GM18505 (cell line): ENCODE measurements around the gene BRSK2.

Experiments used
- ATAC-seq: cut with Tn5 transposase; IDR thresholded peaks from one replicate; pipeline ENCODE4 v1.9.1; 2021; ENCODE audit not compliant: unreplicated experiment
- POLR2A ChIP-seq: IDR thresholded peaks from 4 replicates; pipeline ENCODE4 v1.6.1; 2011; ENCODE audit warnings: borderline replicate concordance; ENCODE audit not compliant: insufficient read depth, insufficient read length; ENCODE audit errors: extremely low read depth

BRSK2 gene

DNA sequence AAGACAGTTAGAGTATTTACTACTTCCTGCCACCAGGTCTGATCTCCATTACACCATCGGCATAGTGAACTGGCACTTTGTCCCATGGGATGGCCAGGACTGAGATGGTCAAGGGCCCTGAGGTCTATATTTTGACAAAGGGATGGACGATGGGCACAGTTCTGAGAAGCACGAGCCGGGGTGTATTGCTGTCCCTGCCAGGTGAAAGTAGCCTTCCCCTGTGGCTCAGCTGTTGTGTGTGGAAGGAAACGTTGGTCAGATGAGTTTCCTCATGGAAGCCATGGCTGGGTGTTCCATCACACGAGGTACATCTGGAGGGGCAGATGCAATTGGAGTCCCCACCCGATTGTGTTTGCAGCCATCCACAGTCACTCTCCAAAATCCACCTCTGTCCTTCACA is 27.9 kb upstream of the BRSK2 start:
- no peak for TF ChIP-seq POLR2A
- ATAC-seq: no peak

DNA sequence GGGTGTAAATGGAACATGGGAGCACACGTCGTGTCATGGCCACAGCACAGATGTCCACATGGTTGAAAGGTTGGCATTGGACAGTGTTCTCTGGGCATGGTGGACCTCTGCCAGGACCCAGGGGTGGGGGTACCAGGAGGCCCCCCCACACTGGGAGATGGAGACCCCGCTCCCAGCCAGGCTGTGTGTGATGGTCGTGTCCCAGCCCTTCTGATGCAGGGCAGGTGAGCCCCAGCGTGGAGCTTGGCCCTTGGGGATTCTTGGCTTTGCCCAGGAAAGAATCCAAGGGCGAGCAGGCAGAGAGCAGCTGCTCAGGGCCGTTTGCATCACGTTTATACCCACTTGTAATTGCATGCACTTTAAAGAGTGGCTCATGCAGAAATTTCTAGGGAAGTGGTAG is 22.0 kb upstream of the BRSK2 start:
- TF ChIP-seq POLR2A: no peak
- no peak for ATAC-seq

DNA sequence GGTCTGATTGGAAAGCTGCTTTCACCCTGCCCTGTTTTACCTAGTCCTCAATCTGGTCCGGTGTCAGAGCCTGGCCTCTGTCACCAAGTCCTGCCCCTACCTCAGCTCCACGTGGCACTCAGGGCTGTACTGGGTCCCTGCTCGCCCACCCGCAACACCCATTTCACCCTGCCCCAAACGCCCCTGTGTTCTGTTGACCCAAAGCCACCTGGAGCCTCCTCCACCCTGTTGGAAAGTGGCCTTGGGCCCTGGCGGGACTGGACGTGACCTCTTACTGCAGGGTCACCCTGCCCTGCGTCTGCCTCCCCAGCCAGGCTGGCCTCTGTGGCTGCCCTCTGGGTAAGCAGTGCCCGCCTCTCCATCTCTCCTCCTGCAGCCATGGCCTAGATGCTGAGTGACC is 21.5 kb upstream of the BRSK2 start:
- no peak for TF ChIP-seq POLR2A

DNA sequence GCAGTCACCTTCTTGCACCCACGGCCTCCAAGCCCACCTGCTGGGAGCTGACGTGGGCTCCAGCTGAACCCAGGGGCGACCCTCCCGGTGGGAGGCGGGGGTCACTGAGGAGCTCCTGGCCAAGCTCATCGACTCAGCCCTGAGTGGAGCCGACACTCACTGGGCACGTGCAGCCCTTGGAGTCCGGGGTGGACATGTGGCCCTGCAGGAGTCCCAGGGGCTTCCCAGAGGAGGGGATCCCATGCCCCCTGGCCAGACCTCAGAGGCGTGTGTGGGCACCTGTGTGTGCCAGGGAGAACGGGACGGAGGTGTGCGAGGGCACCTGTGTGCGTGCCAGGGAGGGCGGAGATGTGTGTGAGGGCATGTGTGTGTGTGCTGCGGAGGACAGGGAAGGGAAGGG is 20.8 kb upstream of the BRSK2 start:
- ATAC-seq: no peak
- TF ChIP-seq POLR2A: no peak

More for the DNA sequence above, 21.5 kb upstream of the BRSK2 start:
- ATAC-seq: no peak

DNA sequence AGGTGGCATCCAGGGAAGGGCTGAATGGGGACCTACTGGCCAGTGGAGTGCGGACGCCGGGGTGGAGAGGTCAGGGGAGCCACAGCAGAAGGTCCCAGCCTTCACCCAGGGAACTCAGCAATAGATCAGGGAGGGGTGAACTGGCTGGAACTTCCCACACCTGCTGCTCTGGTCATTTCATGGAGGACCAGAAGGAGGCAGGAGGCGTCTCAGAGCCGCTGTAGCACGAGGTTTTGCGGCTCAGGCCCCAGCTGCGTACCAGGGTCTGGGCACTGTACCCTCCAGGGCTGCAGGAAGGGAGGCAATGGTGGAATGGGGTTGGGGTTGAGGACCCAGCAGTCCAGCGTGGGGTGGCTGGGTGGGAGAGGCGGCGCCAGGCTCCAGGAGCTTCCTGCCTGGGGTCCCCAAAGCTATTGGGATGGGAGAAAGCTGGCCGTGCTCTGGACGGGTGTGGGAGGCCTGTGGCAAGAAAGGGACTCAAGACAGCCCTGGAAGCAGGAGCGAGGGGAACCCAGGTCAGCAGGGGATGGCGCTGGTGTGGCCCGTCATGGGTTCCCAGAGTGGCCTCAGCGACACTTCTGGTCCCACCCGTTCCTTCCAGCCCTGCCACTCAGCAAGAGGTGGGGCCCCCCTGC is 20.2 kb upstream of the BRSK2 start:
- ATAC-seq: no peak
- no peak for TF ChIP-seq POLR2A

DNA sequence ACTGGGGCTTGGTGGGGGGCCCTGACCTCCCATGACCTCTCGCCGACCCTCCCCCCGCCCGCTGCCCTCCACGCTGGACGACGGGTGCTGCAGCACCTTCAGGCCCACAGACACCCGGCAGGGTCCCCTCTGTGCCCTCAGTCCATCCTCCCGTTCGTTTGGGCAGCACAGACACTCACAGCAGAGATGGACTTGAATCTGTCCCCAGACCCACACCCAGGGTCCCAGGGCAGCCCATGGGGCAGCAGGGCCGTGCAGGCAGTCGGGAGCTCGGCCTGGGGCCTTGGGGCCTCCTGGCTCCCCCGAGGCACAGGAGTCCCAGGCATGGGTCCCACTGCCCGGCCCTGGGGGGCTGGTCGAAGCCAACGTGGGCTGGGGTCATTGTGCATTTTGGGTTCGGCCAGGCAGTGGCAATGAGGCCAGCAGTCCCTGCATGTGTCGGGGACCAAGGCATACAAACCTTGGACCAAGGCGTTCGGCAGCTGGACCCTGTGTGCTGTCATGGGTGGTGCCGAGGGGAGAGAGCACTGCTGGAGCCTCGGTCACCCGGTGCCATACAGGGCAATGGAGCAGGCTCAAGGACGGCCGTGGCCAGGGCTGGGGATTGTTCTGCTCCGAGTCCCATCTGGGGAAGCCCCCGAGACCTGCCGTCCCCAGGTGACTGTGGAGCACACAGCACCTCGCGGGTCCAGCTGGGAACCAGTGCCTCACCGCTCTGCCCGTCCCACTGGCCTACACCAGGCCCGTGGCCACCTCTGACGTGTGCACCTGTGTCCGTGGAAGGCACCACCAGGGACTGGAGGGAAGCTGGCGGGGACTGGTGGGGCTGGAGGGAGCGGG is 19.3 kb upstream of the BRSK2 start:
- ATAC-seq: no peak

DNA sequence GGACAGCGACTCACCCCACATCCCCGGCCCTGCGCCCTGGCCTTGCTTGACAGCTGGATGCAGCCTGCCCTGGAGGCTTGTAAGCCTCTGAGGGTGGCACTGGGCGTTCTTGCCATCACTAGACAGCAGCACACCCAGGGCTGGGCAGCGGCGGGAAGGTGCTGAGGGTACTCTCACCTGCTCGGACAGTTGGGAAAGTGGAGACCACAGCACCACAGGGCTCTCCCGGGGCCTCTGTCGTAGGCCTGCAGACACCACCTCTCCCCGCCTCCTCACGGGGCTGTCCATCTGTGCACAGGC is 18.8 kb upstream of the BRSK2 start:
- no peak for TF ChIP-seq POLR2A
- ATAC-seq: no peak

More for the DNA sequence above, 19.3 kb upstream of the BRSK2 start:
- no peak for TF ChIP-seq POLR2A

DNA sequence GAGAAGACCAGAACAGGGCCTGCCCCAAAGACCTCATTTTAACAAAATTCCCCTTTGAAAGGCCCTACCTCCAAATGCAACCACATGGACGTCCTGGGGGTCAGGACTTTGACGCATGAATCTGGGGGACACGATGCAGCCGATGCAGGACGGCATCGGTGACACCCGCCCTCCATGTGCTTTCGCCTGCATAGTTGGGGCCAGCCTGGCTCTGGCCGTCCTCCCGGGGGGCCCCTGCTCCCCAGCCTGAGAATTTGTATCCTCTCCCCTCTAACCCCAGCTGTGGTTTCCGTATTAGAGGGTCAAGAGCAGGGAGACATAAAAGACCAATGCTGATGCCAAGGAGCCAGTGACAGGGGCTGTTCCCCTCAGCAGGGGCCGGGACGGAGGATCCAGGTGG is 18.4 kb upstream of the BRSK2 start:
- TF ChIP-seq POLR2A: no peak
- no peak for ATAC-seq

DNA sequence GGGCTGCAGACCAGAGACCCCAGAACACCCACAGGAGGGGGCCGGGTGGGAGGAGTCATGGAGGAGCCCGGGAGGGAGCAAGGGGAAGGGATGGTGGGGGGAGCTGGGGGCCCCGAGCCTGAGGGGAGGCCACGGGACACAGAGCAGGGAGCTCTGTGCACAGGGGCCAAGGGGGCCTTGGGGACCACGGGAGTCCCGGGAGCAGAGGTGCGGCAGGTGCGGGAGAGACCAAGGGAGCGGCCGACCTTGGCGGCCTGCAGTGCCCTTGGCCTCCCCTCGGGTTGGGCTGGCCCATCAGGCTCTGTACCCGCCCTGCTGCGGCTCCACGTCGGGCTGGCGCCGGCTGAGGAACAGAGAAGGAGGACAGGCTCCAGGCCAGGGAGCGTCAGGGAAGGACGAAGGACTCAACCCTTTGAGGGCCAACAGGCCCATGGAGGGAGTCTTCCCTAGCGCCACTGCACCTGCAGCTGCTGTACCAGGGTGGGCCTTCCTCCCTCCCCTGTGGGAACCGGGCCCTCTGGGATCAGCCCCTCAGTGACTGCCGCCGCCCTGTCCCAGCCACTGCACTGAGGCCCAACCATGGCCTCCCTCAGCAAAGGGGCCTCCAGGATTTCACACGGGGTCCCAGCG is 17.8 kb upstream of the BRSK2 start:
- TF ChIP-seq POLR2A: no peak
- ATAC-seq: no peak

DNA sequence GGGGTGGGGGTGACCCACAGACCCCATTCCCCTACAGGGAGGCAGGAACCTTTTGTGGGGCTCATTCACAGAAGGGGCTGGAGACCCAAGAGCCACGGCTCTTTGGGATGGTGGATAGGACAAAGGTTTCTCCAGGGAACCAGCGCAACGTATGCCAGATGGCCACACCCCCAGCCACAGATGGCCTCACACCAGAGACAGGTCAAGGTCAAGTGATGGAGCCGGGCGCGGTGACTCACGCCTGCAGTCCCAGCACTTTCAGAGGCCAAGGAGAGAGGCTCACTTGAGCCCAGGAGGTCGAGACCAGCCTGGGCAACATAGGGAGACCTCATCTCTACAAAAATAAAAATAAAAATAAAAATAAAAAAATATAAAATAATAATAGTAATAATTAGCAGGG is 17.1 kb upstream of the BRSK2 start:
- no peak for ATAC-seq
- no peak for TF ChIP-seq POLR2A

DNA sequence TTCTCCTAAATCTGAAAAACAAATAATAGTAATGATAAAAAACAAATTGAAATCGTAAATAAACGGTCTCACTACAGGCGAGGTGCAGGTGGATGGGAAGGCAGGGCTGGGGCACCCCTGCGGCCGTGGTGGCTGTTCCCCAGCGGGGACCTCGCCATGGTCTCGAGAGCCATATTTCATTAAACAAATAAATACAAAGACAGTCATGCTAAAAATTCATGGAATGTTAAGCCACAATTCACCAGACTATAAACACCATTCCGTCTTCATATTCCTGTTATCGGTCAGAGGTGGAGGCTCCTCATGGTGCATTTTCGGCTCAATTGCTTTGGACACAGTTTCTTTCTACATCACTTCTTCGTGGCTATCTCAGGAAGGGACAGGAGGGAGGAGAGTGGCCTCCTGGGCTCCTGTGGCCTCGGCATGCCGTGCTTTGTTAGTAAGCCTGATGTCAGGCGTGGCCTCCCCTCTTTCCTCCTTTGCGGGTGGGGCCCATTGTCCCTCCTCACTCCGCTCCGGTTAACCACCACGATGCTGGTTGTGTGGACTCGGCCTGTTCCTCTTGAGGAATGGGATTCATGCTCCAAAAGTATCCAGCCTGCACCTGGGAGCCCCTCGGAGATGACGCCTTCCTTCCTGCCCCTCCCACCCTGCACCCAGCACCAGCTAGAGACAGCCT is 16.1 kb upstream of the BRSK2 start:
- no peak for TF ChIP-seq POLR2A
- ATAC-seq: no peak

DNA sequence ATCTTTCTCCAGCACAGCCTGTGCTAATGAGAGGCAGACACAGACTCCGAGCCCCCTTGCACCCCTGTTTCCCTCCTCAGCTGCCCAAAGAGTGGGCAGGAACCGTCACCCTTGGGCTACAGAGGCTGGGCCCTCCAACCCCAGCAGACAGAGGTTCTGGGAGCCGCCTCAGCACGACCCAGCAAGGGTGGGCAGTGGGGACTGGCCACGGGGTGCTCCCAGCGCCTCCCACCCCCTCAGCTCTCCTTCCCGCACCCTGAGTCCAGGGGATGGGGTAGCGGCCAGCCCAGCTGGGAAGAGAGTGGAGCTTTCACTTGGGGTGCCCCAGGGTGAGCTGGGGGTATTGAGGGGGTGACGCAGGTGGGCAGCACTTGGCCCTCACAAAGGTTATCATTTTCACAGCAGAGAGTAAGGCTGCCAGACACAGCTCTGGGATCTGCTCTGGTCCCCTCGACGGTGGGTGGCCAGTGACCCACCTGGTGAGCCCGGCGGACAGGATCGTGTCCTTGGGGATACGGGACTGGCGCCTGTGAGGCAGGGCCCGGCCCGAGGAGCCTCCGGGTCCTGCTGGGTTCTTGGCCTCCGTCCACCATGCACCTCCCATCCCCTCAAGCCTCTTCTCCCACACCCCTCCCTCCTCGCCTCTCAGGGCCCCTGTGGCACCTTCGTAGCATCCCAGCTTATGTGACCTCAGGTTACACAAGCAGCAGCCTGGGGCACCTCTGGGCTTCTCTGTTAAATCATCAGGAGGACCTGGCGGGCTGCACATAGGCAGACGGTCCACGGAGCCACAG is 14.4 kb upstream of the BRSK2 start:
- no peak for ATAC-seq
- no peak for TF ChIP-seq POLR2A

DNA sequence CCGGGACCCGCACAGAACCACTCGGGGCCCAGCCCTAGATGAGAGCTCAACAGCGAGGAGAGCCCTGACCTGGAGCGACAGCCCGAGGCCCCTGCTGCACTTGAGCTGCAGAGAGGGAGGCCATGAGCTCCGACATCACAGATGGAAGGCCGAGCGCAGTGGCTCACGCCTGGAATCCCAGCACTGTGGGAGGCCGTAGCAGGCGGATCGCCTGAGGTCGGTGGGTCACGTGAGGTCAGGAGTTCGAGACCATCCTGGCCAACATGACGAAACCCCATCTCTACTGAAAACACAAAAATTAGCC is 13.8 kb upstream of the BRSK2 start:
- TF ChIP-seq POLR2A: no peak
- ATAC-seq: no peak

DNA sequence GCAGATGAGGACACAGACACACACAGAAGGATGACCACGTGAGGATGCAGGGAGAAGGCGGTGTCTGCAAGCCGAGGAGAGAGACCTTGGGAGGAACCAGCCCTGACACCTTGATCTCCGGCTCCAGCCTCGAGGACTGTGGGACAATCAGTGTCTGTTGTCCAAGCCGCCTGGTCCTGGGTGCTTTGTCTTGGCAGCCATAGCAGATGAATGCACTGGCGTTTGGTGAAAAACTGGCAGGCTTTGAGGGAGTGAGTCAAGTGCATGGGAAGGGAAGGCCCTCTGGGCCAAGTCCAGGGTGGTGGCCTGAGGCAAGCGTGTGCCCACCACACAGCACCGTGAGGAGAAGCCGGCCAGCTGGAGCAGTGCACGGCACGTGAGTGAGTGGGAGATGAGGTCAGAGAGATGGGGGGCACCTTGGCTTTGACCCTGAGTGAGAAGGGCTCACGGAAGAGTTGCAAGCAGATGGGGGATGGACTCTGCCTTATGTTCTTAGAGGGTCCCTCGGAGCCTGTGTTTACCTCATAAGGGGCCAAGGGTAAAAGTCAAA is 12.4 kb upstream of the BRSK2 start:
- ATAC-seq: no peak
- no peak for TF ChIP-seq POLR2A
